GM12872 (cell line): ENCODE results near the gene BMF.

ENCODE experiments used
- TF ChIP-seq, protein P1 (sequence below): IDR thresholded peaks from 3 replicates; pipeline ENCODE4 v1.5.1; 2011; ENCODE audit warnings: low read depth, mild to moderate bottlenecking, low read length, moderate library complexity; ENCODE audit not compliant: insufficient read depth

BMF gene

DNA sequence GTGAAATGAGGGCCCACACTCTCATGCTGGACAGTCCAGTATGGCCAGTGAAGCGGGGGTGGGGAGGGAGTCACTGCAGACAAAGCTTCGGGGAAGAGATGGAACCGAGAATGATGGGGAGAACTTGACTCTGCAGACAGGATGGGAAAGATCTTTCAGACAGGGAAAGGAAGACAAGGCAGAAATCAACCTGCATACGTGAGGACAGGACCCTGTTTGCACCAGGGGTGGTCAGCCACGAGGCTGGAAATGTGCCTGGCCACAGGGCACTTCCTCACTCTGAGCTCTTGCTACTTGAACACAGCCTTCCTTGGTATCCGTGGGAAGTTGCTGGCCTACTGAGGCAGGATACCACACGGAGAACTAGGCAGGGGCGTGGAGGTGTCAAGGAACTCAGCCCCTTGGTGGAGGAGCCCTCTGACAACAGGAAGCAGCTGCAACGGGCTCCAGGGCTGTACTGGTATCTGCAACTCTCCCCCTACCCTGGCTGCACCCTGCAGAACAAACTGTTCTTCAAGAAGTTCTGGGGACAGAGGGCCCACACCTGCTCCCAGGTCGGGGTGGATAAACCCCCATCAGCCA is 60.4 kb downstream of the BMF start:
- TF ChIP-seq, protein P1, sequence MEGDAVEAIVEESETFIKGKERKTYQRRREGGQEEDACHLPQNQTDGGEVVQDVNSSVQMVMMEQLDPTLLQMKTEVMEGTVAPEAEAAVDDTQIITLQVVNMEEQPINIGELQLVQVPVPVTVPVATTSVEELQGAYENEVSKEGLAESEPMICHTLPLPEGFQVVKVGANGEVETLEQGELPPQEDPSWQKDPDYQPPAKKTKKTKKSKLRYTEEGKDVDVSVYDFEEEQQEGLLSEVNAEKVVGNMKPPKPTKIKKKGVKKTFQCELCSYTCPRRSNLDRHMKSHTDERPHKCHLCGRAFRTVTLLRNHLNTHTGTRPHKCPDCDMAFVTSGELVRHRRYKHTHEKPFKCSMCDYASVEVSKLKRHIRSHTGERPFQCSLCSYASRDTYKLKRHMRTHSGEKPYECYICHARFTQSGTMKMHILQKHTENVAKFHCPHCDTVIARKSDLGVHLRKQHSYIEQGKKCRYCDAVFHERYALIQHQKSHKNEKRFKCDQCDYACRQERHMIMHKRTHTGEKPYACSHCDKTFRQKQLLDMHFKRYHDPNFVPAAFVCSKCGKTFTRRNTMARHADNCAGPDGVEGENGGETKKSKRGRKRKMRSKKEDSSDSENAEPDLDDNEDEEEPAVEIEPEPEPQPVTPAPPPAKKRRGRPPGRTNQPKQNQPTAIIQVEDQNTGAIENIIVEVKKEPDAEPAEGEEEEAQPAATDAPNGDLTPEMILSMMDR: no peak

- TF ChIP-seq, protein P1: no peak
These were observed 61.1 kb downstream of the BMF start for GRCh38 chr15:40047415-40048210.

GRCh38 chr15:40046721-40047414 is 61.8 kb downstream of the BMF start:
- TF ChIP-seq, protein P1: 0 out of 3 replicates have a peak, but pooled peaks have one; percentile 4

DNA sequence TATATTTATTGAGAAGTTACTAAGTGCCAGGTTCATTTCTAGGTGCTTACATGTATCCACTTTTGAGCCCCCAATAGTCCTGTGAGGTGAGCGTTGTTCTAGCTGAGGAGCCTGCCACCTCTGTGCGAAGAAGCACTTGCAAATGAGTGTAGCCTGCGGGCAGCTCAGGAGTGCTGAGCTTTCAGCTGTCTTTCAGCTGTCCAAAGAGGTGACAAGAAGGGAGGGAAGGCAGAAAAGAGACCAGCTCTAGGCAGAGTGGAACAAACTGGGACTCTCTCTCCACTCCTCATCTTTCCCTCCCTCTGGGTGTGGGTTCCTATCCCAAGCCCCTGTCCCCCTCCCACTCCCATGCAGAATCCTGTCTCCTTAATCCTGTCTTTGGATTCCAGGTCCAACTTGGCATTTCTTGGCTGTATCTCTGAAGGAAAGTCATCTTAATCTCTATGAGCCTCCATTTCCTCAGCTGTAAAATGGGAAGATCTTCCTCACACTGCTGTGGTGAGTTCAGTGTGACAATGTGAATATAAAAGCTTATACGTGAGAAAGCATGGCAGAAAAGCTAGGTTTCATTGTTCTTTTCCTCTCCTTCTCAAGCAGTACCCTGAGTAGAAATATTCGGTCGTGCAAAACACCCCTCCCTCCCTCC is 63.0 kb downstream of the BMF start:
- TF ChIP-seq, protein P1: no peak

- TF ChIP-seq, protein P1: peak; percentile 96
These were observed 63.7 kb downstream of the BMF start for GRCh38 chr15:40044717-40045571.

DNA sequence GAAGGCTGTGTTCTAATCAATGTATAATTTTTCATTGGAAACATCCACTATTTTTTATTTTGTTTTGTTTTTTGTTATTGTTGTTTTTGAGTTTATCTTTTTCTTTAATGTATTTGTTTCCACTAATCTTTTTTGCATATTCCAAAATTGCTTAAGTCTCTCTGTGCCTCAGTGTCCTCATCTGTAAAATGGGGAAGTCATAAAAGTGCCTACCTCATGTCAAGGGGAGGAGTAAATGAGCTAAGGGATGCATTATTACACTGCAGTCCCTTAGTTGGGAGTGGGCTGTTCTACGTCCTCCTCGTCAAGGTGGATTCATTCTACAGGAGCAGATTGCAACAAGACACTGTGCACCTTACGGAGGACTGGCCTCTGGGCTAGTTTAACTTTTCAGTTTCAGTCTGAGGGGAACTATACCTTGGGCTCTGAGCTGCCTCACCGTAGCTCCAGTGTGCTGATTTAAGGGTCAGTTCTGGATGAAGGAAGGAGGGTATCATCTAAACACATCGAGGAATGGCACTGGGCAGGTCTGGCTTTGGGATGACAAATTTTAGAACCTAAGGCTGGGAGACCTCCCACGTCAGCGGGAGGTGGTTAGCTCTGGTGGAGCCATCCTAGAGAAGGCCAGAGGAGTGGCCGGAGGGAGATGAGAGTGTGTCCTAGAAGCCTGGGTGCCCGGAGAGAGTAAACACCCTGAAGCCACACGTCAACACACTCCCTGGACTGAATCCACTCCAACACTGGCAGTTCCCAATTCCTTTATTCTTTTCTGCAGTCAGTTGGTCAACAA is 64.6 kb downstream of the BMF start:
- TF ChIP-seq, protein P1: no peak
